Calu3 (cell line): ENCODE data around the gene RPL28. TPM values are rescaled to one million over a fixed set of nuclear protein-coding genes. Genes with fewer than 3 reads are reported as not detected.

Source experiments
- BruUV-seq: library from RNA; stranded (reverse); fragments of 400-500 nt; replicated peaks from 2 replicates; lab custom pipeline; 2021; lab: Mats Ljungman, UMichigan
- CTCF ChIA-PET: fragments of 300-600 bp; sonication (Branson Sonifier 250); formaldehyde crosslinking; loops from one replicate; lab custom pipeline; 2022; ENCODE audit warnings: antibody characterized with exemption; lab: Charles Lee
- DNase-seq: peaks from one replicate; pipeline ENCODE4 v3.0.0; 2022
- H3K27ac Mint-ChIP-seq: one replicate; pipeline ENCODE4 v1.8.0; 2022; ENCODE audit warnings: mixed read lengths; ENCODE audit not compliant: unreplicated experiment
- H3K27me3 Mint-ChIP-seq: one replicate; pipeline ENCODE4 v1.8.0; 2022; ENCODE audit warnings: mixed read lengths; ENCODE audit not compliant: unreplicated experiment
- H3K36me3 Mint-ChIP-seq: one replicate; pipeline ENCODE4 v1.8.0; 2022; ENCODE audit warnings: mild to moderate bottlenecking, moderate library complexity, mixed read lengths; ENCODE audit not compliant: insufficient read depth, unreplicated experiment
- H3K4me1 Mint-ChIP-seq: one replicate; pipeline ENCODE4 v1.8.0; 2022; ENCODE audit warnings: mild to moderate bottlenecking, low read depth, mixed read lengths; ENCODE audit not compliant: unreplicated experiment
- H3K4me3 Mint-ChIP-seq: one replicate; pipeline ENCODE4 v1.8.0; 2022; ENCODE audit warnings: mild to moderate bottlenecking, low read depth, moderate library complexity, mixed read lengths; ENCODE audit not compliant: unreplicated experiment
- H3K9me3 Mint-ChIP-seq: one replicate; pipeline ENCODE4 v1.8.0; 2022; ENCODE audit warnings: low read depth, mixed read lengths; ENCODE audit not compliant: unreplicated experiment
- intact Hi-C: fragments of 100-400 bp; cut with micrococcal nuclease; formaldehyde crosslinking; loops from one replicate; pipeline ENCODE4 v1.10.0; 2022; ENCODE audit not compliant: unreplicated experiment
- total RNA-seq: library from RNA; stranded (reverse); gene quantifications from 2 replicates; pipeline ENCODE4 v1.2.3, GENCODE V29; 2022
- TF ChIP-seq, protein P1 (sequence below): fragments of 200-600 bp; IDR thresholded peaks from one replicate; pipeline ENCODE4 v1.8.0; 2022; ENCODE audit warnings: antibody characterized with exemption; ENCODE audit not compliant: unreplicated experiment

The RPL28 gene
- total RNA-seq, 1 experiment from 2014 or later, result 1,520 TPM

DNA sequence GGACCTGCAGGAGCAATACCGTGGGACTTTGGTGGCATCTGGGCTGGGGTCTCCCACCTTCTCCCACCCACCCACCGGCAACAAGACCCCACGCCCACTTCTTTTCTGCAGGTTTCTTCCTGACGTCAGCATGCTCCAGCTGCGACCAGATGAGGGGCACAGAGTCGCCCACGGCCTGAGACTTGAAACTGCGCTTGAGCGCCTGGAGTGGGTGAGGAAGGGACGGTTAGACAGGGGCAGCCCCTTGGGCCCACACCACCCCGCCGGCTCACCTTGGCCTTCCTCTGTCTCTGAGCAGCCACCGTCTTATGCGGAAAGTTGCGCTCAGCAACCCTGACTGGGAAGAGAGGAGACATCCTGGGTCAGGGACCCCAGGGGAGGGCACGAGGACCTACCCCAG is 24.8 kb upstream of the RPL28 start:
- Mint-ChIP-seq H3K27ac (no peak overlapping the region), H3K4me3 (no peak overlapping the region), H3K36me3 (no peaks in the 10 kb centered on the region), H3K27me3 (peaks cover 65% of the 10 kb centered on the region), H3K9me3 (no peaks in the 10 kb centered on the region), H3K4me1 (no peaks in the 10 kb centered on the region)
- intact Hi-C loops, result no loop called here
- TF ChIP-seq, protein P1, sequence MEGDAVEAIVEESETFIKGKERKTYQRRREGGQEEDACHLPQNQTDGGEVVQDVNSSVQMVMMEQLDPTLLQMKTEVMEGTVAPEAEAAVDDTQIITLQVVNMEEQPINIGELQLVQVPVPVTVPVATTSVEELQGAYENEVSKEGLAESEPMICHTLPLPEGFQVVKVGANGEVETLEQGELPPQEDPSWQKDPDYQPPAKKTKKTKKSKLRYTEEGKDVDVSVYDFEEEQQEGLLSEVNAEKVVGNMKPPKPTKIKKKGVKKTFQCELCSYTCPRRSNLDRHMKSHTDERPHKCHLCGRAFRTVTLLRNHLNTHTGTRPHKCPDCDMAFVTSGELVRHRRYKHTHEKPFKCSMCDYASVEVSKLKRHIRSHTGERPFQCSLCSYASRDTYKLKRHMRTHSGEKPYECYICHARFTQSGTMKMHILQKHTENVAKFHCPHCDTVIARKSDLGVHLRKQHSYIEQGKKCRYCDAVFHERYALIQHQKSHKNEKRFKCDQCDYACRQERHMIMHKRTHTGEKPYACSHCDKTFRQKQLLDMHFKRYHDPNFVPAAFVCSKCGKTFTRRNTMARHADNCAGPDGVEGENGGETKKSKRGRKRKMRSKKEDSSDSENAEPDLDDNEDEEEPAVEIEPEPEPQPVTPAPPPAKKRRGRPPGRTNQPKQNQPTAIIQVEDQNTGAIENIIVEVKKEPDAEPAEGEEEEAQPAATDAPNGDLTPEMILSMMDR, result no peak
- BruUV-seq, result no TSS peak
- CTCF ChIA-PET, result interaction anchor here (0.6 kb wide), 1 partner anchor 219 kb away, joined by 4 read pairs; no protein-coding TSS in a partner anchor
- no peak for DNase-seq

DNA sequence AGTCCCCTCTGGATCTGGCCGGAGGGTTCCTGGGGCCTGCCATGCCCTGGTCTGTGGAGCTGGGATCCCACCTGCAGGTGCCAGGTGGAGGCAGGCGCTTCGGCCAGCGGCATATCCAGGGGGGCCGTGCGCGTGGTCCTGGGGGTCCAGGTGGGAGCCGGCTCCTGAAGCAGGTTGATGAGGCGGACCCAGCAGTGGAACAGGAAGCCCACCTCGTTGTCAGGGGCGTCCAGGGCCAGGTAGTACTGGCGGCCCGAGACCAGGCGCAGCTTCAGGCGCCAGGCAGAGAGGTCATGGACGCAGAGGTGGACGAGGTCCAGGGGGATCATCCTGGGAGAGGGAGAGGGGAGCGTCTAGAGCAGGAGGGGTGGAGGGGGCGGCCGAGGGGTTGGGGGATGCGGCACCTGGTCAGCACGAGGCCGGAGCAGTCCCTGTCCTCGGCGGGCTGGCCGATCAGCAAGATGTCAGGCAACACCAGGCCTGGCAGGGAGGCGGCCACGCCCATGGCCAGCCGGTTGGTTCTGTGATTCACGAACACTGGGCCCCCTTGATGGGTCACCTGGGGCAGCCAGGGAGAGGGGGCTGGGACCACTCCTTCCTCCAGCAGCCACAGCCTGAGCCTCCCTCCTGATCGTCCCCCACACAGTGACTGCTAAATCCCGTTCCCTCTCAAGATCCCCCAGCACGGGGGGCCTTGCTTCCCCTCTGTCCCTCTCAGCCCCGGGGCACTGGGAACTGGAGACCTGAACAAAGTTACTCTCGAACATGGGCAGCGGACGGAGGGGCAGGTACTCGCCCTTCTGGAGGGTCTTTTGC is 23.4 kb upstream of the RPL28 start:
- no peak for DNase-seq
- BruUV-seq, result no TSS peak
- Mint-ChIP-seq H3K27me3 (peaks cover 65% of the 10 kb centered on the region), H3K4me1 (no peaks in the 10 kb centered on the region), H3K9me3 (no peaks in the 10 kb centered on the region), H3K4me3 (no peak overlapping the region), H3K36me3 (peaks cover 4% of the 10 kb centered on the region), H3K27ac (no peak overlapping the region)
- CTCF ChIA-PET, result interaction anchor here (1.1 kb wide), 1 partner anchor 61 kb away, joined by 3 read pairs; no protein-coding TSS in a partner anchor
- intact Hi-C loops, result no loop called here
- TF ChIP-seq, protein P1, result no peak

DNA sequence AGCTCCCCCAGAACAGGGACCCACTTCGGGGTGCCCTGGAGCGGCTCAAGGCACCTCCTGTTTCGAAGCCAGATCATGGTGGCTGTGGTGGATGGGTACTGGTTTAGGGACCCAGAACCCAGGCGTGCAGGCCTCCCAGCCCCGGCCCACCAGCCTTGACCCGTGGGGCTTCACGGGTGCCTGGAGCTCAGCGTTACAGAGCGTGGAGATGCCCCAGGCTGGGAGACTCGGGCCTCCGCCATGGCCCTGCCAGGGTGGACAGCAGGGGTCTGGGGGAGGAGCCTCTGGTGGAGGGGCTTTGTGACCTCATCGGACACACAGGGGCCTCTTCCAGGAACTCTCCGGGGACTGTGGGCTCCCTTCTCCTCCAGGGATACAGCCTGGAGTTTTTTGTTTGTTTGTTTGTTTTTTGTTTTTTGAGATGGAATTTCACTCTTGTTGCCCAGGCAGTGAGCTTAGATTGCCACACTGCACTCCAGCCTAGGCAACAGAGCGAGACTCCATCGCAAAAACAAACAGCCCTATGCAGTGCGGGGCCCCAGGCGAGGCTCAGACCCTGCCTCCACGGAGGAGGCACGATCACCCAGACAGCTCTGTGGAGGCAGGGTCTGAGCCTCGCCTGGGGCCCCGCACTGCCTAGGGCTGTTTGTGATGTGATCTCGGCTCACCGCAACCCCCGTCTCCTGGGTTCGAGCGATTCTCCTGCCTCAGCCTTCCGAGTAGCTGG is 22.6 kb upstream of the RPL28 start, which contains the start of gene GARIN5B:
Gene GARIN5B, minus strand, starts transcription at position 271 of the 727 bp plus-strand sequence. Its CDS starts 194 bp downstream, at position 77.
- BruUV-seq, result no TSS peak
- no peak within 1 kb of the TSS for H3K4me3 Mint-ChIP-seq
- no peak within 1 kb of the TSS for H3K27ac Mint-ChIP-seq
- no peaks in the 10 kb centered on the region for H3K9me3 Mint-ChIP-seq
- TF ChIP-seq, protein P1, result no peak
- peaks cover 65% of the 10 kb centered on the region for H3K27me3 Mint-ChIP-seq
- H3K36me3 Mint-ChIP-seq, result peaks cover 4% of the 10 kb centered on the region
- CTCF ChIA-PET, result no interaction called here
- H3K4me1 Mint-ChIP-seq, result no peaks in the 10 kb centered on the region
- no peak for DNase-seq
- intact Hi-C loops, result no loop called here

DNA sequence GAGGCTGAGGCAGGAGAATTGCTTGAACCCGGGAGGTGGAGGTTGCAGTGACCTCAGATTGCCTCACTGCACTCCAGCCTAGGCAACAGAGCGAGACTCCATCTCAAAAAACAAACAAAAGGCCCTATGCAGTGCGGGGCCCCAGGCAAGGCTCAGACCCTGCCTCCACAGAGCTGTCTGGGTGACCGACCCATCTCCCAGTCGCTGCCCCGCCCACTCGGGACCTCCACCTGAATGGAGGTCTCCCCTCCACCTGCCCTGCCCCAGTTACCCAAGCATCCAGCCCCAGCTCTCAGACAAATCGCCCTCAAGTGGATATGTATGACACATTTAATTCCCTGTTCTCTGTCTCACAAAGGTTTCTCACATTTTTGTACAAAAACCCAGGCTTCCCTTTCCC is 20.5 kb upstream of the RPL28 start:
- peaks cover 7% of the 10 kb centered on the region for H3K4me1 Mint-ChIP-seq
- no peaks in the 10 kb centered on the region for H3K9me3 Mint-ChIP-seq
- TF ChIP-seq, protein P1, result no peak
- CTCF ChIA-PET, result no interaction called here
- no peak for DNase-seq
- intact Hi-C loops, result no loop called here
- no peak overlapping the region for H3K27ac Mint-ChIP-seq
- no peak overlapping the region for H3K4me3 Mint-ChIP-seq
- no TSS peak for BruUV-seq
- peaks cover 15% of the 10 kb centered on the region for H3K36me3 Mint-ChIP-seq
- peaks cover 72% of the 10 kb centered on the region for H3K27me3 Mint-ChIP-seq
